Measurements from ENCODE around the gene WDR37.

DNA sequence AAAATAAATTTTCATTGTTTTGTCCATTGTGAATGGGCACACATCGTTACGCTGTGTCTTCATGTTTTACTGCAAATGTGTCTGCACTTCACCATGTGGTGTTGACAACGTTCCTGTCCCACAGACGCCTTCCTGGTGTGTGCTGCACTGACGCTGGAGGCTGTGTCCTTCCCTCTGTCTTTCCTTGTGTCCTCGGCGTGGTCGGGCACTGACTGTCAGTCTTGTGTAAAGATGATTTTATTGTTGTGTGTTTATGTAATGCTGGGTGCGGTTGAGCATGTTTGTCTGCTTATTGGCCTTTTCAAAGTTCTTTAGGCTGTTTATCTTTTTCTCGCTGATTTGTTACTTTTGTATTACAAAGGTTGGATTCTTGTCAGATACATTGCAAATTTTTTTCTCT, 48.6 kb upstream of the WDR37 start:
- TF ChIP-seq, protein P1, sequence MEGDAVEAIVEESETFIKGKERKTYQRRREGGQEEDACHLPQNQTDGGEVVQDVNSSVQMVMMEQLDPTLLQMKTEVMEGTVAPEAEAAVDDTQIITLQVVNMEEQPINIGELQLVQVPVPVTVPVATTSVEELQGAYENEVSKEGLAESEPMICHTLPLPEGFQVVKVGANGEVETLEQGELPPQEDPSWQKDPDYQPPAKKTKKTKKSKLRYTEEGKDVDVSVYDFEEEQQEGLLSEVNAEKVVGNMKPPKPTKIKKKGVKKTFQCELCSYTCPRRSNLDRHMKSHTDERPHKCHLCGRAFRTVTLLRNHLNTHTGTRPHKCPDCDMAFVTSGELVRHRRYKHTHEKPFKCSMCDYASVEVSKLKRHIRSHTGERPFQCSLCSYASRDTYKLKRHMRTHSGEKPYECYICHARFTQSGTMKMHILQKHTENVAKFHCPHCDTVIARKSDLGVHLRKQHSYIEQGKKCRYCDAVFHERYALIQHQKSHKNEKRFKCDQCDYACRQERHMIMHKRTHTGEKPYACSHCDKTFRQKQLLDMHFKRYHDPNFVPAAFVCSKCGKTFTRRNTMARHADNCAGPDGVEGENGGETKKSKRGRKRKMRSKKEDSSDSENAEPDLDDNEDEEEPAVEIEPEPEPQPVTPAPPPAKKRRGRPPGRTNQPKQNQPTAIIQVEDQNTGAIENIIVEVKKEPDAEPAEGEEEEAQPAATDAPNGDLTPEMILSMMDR (IDR thresholded peaks at IDR 0.05; ENCODE audit: low read length): no peak
- TF ChIP-seq EZH2 (IDR thresholded peaks at IDR 0.05; ENCODE audit: borderline replicate concordance, low read length): no peak

All from OCI-LY1 (cell line).